ENCODE measurements around the gene CLHC1.

Gene CLHC1

DNA sequence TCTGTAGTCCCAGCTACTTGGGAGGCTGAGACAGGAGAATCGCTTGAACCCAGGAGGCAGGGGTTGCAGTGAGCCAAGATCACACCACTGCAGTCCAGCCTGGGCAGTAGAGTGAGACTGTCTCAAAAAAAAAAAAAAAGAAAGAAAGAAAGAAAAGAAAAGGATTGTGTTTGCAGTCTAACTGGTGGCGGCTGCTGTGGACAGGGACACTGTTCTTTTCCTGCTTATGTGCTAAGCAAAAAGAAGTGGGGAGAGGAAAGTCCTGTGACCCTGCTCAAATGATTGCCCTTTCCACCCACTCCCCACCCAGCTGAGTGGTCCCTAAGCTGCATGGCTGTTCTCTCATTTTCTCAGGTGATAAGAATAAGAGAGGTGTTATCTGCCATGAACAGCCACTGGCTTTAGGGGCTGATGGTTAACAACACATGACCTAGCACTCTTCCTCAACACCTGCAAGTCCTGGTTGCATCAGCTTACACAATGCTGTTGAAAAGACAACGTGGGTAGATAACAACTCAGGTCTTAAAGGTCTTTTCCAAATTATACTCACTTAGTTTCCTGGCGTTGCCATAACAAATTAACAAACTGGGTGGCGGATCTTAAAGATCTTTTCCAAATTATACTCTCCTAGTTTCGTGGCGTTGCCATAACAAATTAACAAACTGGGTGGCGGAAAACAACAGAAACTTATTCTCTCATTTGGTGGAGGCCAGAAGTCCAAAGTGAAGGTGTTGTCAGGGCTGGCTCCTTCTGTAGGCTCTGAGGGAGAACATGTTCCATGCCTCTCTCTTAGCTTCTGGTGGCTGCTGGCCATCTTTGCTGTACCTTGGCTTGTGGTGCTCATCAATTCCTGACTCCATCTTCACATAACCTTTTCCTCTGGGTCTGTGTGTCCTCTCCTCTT, 91.5 kb downstream of the CLHC1 start:
- H3K27me3 ChIP-seq: no peaks in the 10 kb centered on the region
- no peaks in the 10 kb centered on the region for H3K9me3 ChIP-seq
- H3K27ac ChIP-seq: peak overlapping the region; percentile 53
- peaks cover 32% of the 10 kb centered on the region in 2 experiments for H3K4me1 ChIP-seq (ENCODE audit: control insufficient read depth in 1 of 2, insufficient read depth in 1 of 2, low read depth in 1 of 2, low read length in 1 of 2)
- H3K36me3 ChIP-seq: no peaks in the 10 kb centered on the region
- H3K4me3 ChIP-seq (ENCODE audit: low read depth in 1 of 2, low read length in 1 of 2): no peak overlapping the region
- TF ChIP-seq, protein P1, sequence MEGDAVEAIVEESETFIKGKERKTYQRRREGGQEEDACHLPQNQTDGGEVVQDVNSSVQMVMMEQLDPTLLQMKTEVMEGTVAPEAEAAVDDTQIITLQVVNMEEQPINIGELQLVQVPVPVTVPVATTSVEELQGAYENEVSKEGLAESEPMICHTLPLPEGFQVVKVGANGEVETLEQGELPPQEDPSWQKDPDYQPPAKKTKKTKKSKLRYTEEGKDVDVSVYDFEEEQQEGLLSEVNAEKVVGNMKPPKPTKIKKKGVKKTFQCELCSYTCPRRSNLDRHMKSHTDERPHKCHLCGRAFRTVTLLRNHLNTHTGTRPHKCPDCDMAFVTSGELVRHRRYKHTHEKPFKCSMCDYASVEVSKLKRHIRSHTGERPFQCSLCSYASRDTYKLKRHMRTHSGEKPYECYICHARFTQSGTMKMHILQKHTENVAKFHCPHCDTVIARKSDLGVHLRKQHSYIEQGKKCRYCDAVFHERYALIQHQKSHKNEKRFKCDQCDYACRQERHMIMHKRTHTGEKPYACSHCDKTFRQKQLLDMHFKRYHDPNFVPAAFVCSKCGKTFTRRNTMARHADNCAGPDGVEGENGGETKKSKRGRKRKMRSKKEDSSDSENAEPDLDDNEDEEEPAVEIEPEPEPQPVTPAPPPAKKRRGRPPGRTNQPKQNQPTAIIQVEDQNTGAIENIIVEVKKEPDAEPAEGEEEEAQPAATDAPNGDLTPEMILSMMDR (IDR thresholded peaks at IDR 0.05): no peak

DNA sequence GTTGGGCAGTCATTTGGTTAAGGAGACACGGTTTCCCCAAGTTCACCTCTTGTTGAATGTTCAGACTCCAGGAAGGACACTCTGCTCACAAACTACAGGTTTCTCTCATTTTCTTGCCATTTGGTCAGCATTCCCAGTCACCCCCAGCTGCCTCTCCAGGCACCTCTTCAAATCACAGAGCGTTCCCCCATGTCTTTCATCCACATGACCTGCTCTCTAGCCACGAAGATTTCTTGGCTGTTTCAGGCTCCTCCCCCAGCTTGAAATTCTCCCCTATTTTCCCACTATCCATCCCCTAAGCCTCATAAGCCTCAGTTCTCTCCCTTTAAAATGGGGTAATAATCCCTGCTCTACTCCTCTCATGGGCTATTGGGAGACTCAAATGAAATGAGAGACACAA, 92.8 kb downstream of the CLHC1 start:
- H3K27ac ChIP-seq: no peak overlapping the region
- H3K36me3 ChIP-seq: no peaks in the 10 kb centered on the region
- H3K4me3 ChIP-seq (ENCODE audit: low read depth in 1 of 2, low read length in 1 of 2): no peak overlapping the region

DNA sequence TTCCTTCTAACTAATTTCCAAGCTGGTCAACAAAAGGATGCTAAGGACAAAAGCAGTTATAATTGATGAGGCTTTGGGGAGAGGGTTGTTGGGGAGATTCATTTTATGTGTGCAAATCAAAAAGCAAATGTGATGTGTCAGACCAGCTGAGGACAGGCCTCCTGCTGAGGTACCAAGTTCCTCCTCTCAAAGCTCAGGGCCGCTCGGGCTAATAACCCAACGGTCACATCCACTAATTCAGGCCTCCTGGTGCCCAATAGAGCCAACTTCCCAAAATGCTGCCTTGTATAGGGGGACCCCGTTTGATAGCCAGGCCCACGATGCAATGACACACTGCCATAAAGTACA, 93.2 kb downstream of the CLHC1 start:
- TF ChIP-seq, protein P1 (IDR thresholded peaks at IDR 0.05): no peak

More for the DNA sequence above, 92.8 kb downstream of the CLHC1 start:
- H3K27me3 ChIP-seq: no peaks in the 10 kb centered on the region
- H3K4me1 ChIP-seq (ENCODE audit: control insufficient read depth in 1 of 2, insufficient read depth in 1 of 2, low read depth in 1 of 2, low read length in 1 of 2): peaks cover 38% of the 10 kb centered on the region in 2 experiments
- TF ChIP-seq, protein P1 (IDR thresholded peaks at IDR 0.05): no peak
- no peaks in the 10 kb centered on the region for H3K9me3 ChIP-seq

DNA sequence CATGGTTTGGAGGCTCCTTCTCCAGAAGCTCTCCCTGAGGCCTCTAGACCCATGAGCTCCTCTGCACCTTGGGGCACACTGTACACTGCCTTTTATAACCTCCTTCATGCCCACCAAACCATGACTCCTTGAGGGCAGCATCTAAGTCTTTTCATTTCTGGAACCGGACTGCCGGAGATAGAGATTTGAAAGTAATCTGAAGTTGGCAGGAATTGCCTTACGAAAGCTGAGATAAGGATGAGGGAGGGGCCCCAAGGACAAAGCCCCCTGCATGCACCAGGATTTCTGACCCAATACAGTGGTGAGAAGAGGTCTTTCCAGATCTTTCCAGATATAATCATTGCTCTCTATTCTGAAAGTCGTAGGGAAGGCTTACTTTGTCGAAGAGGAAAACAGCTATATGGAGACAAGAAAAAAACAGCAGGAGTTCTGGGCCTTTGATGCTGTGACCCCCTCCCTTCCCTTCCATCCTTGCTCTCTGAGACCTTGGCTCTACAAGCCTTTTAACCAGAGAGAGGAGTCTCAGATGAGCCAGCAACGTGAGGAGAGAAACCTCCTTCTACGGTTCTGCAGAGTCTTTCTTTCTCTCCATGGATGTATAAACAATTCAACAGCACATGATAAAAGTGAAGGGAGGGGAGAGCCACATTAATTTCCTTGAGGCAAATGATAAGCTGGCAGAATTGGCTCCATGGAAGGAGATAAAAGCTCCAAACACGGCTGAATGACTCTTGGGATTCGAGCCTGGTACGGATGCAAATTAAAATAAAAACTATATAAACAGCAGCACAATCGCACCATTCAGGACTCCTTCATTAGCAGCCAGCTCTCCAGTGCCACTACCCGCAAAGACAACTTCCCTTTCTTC, 93.8 kb downstream of the CLHC1 start:
- H3K4me3 ChIP-seq (ENCODE audit: low read depth in 1 of 2, low read length in 1 of 2): no peak overlapping the region
- TF ChIP-seq, protein P1 (IDR thresholded peaks at IDR 0.05): no peak
- H3K9me3 ChIP-seq: no peaks in the 10 kb centered on the region
- no peaks in the 10 kb centered on the region for H3K27me3 ChIP-seq
- no peaks in the 10 kb centered on the region for H3K36me3 ChIP-seq
- peaks cover 48% of the 10 kb centered on the region in 2 experiments for H3K4me1 ChIP-seq (ENCODE audit: control insufficient read depth in 1 of 2, insufficient read depth in 1 of 2, low read depth in 1 of 2, low read length in 1 of 2)
- H3K27ac ChIP-seq: no peak overlapping the region

More for the DNA sequence above, 93.2 kb downstream of the CLHC1 start:
- no peak overlapping the region for H3K27ac ChIP-seq
- no peak overlapping the region for H3K4me3 ChIP-seq (ENCODE audit: low read depth in 1 of 2, low read length in 1 of 2)
- no peaks in the 10 kb centered on the region for H3K27me3 ChIP-seq
- H3K4me1 ChIP-seq (ENCODE audit: control insufficient read depth in 1 of 2, insufficient read depth in 1 of 2, low read depth in 1 of 2, low read length in 1 of 2): peaks cover 42% of the 10 kb centered on the region in 2 experiments
- H3K9me3 ChIP-seq: no peaks in the 10 kb centered on the region
- no peaks in the 10 kb centered on the region for H3K36me3 ChIP-seq

DNA sequence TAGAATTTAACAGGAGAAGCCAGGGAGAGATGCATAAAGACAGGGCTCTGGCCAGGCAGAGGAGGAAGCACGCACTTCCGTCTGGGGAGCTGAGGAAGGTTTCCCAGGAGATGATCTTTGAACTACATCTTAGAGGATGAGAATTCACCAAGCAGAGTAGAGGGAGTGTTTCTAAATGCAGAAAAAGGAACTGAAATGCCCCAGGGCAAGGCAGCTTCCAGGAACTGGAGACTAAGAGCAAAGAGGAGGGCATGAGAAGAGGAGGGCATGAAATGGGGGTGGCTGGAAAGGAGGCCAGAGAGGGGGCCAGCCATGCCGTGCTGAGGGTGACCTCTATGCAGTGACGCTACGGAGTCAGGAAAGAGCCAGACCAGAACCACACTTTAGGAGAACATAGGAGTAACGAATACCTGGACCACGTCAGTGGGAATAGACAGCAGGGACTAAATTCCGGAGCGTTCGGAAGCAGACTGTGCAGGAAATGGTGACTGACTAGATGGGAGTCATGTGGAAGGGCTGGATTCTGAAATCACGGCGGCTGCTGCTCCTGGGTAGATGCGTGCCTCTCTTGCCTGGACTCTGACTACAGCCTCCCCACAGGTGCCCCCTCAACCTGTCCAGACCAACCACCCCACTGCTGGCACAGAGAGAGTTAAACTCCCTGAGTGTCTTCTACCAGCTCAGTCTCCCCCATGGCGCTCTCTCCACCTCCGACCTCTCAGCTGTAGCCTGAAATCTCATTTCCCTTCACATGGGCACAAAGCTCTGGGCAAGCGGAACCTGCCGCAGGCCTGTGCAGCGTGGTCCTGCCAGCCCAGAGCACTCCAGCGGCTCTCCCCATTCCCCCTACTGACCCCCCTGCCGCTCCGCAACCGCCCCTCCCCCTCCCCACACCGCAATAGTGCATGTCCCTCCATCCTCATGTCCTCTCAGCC, 94.8 kb downstream of the CLHC1 start:
- Histone ChIP-seq H3K4me1 (ENCODE audit: control insufficient read depth in 1 of 2, insufficient read depth in 1 of 2, low read depth in 1 of 2, low read length in 1 of 2) (peaks cover 51 to 52% of the 10 kb centered on the region in 2 experiments), H3K36me3 (no peaks in the 10 kb centered on the region), H3K4me3 (ENCODE audit: low read depth in 1 of 2, low read length in 1 of 2) (no peak overlapping the region), H3K27me3 (no peaks in the 10 kb centered on the region), H3K27ac (peak overlapping the region; percentile 52), H3K9me3 (no peaks in the 10 kb centered on the region)
- TF ChIP-seq, protein P1 (IDR thresholded peaks at IDR 0.05): no peak

All from neutrophil (primary cell).